HUDEP-2 (cell line): ENCODE data around the gene ALOX5AP.
A peak's percentile ranks its signal among the peaks of the same experiment; 100 is the strongest.
"Not testable (repeated sequence)": the region's sequence is repeated elsewhere in the genome, so short reads cannot be mapped to it uniquely, and the experiment has no call there.

Experiments used
- DNase-seq, 76 experiments: peaks; one replicate each; lab custom pipeline; 2025; ENCODE audit not compliant: unreplicated experiment in 76 of 76; lab: John Stamatoyannopoulos, UW

ALOX5AP gene

GRCh38 chr13:30737511-30738337 is 2.4 kb downstream of the ALOX5AP start:
- no peak for DNase-seq

GRCh38 chr13:30738526-30739236 is 3.3 kb downstream of the ALOX5AP start:
- DNase-seq, result no peak

GRCh38 chr13:30739237-30739528 is 3.8 kb downstream of the ALOX5AP start:
- no peak for DNase-seq

DNA sequence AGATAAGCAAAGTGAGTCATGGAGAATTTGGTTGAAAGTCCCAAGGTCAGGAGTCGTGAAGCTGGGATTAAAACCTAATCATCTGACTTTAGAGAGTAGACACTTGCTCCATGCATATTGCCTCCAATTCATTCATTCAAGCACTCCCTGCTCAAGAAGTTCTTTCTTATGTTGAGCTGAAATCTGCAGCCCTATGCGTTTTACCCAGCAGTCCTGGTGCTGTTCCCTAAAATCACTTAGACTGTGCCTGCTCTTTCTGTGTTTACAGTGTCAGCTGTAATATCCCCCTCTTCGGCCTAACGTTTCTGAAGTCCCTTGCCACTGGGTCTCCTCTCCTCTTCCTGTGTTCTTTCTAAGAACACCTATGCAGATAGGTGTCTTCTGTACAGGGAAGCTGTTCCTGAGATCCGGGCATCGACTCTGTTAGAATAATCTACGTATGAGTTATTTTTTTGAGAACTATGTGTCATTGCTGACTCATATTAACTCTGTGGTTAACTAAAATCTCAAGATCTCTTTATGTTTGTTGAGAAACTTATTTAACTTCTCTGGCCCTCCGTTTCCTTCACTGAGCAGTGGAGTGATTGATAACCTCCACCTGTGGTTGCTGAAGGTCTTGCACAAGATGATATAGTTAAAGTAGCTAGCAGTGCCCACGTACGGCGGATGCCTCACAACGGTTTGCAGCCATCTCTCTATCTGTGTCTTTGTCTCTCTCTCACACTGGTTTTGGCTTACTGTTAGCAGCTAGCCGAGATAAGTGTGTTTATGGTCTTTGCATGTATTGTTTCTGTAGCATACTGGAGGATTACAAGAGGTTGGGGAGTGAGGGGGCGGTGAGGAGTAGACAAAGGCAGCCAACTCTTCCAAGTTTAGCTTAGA is 4.7 kb downstream of the ALOX5AP start:
- DNase-seq, result peak in 9 of 76 experiments; percentile 3 to 20 (median 9)

GRCh38 chr13:30742901-30743300 is 7.6 kb downstream of the ALOX5AP start:
- no peak for DNase-seq

GRCh38 chr13:30743319-30744055 is 8.1 kb downstream of the ALOX5AP start:
- no peak for DNase-seq

GRCh38 chr13:30744056-30744680 is 8.8 kb downstream of the ALOX5AP start:
- DNase-seq, result no peak

- DNase-seq, result no peak
Observed at GRCh38 chr13:30744681-30745077, 9.3 kb downstream of the ALOX5AP start.

DNA sequence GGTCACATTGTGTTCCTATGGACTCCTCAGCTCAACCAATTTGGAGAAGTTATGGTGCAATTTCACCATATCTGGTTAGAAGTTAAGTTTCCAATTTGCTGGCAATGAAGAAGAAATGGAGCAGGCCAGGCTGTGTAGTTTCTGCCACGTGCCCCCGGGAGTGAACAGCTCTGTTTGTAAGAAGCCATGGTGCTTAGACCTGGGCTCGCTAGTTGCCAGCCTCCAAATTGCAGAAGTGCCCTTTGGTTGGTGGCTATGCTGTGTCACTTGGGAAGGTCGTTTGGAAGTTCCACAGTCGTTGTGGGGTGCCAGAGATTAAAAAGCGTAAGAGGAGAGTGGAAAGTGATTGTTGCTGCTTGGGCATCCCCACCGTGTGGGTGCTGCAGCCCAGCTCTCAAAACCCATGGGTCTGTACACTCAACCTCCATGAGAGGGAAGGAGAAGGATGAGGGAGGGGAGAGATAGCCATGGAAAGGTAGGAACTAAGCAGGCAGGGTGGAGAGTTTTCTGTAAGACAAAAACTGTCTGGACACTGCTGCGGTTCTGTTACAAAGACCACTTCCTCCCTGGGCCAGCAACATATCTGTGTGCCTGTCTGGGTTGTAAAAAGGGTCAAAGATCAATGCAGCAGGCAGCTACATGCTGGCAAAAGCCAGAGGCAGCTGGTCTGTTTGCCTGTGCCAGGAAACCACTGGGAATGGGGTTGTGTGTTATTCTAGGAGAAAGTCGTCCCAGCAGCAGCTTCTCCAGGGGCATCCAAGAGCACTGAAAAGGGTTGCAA is 10.8 kb downstream of the ALOX5AP start:
- no peak for DNase-seq

GRCh38 chr13:30746791-30747190 is 11.4 kb downstream of the ALOX5AP start:
- DNase-seq, result no peak

DNA sequence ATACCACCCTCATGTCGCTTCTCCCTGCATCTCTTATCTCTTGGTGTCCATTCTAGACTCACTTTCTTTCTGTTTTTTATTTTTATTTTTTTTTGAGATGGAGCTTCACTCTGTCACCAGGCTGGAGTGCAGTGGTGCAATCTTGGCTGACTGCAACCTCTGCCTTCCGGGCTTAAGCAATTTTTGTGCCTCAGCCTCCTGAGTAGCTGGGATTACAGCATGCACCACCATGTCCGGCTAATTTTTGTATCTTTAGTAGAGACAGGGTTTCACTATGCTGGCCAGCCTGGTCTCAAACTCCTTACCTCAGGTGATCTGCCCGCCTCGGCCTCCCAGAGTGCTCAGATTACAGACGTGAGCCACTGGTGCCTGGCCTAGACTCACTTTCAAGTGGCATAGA is 12.5 kb downstream of the ALOX5AP start:
- DNase-seq, result not testable (repeated sequence)

GRCh38 chr13:30748717-30749116 is 13.4 kb downstream of the ALOX5AP start:
- DNase-seq, result no peak

GRCh38 chr13:30750036-30750435 is 14.7 kb downstream of the ALOX5AP start:
- DNase-seq, result no peak

GRCh38 chr13:30751183-30751933 is 16.0 kb downstream of the ALOX5AP start:
- DNase-seq, result no peak

DNA sequence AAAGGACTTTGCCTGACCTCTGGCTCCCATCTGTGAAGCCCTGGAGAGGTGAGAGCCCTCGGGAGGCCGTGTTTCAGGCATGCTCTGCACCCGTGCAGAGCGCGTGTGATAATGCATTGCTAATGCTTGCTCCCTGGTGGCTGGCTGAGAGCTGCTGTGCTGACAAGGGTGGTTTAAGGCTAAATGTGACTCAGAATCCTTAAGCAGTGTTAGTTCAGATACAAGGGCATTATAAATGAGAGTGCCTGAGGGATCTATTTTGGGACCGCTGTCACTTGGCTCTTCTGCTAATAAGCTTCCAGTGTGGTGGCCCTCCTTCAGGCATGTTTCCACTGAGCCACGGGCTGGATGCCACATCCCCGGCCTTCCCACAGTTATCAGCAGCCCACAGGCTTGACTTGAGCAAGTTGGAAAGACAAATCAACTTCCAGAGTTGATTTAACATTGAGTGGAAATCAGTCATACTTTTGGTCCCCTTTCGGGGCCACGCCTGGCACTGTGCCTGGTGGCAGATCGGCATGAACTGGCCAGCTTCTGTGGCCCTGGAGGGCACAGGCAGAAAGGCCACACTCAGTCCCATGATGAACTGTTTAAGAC is 17.0 kb downstream of the ALOX5AP start:
- DNase-seq, result no peak

DNA sequence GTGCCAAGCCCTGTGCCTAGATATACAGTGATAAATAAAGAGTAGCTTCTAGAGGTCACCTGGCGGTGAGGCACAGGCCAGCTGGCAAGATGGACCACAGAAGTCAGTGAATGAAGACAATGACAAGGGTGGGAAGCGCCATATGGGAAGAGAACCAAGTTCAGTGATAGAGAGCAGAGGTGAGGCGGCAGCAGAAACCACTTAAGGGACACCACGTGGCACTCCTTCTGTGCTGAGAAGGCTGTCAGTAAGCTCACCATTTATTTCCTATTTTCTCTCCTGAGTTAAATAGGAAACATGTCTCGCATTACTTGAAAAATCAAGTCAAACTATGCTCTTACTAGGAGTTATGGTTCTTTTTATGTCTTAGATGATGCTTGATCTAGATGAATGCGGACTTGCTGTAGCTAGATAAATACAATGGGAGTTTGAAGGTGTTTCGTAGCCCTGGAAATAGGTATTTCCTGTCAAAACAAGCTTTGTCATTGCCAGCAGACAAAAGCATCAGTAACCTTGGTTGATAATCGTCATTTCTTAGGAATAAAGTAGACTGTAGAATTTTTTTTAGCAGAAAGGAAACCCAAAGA is 17.8 kb downstream of the ALOX5AP start:
- no peak for DNase-seq

DNA sequence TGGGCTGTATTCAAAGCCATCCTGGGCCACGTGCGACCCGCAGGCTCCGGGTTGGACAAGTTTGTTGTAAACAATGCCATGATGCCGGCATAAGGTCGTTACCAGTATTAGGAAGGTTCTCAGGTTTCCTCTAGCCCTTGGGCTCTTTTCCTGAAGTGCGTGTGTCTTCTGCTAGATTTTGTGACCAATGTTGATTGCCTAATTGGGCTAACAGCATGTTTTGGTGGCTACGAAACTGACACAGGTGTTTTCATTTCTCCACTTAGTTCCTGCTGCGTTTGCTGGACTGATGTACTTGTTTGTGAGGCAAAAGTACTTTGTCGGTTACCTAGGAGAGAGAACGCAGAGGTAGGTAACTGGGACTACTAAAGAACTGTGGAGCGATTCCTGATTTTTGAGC is 20.3 kb downstream of the ALOX5AP start:
- no peak for DNase-seq
